ENCODE data around the gene ANKS1B. TPM values are rescaled to one million over a fixed set of nuclear protein-coding genes. Genes with fewer than 3 reads are reported as not detected.

Gene ANKS1B
- total RNA-seq, 1 donor from 2014 or later: 0.46 TPM

DNA sequence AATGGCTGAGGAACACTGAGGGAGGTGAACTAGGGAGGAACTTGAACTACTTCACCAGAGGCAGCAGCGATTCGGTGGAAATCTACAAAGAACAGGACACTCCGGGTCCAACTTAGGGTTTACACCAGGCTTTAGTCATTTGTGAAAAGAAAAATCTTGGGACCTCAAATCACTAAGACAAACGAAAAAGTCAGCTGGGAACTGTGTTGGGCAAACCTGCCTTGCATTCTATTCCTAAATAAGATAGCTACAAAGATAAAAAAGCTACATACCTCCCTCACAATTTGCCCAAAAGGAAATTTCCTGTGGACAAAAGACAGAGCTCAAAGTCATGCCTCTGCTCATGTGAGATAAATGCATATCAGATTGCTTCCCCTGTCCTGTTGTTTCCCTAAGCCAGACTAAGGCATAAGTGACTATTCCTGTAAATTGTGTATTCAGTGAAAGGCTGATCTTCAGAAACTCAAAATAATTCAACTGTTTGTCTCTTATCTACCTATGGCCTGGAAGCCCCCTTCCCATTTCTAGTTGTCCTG, 1233.1 kb downstream of the ANKS1B start:
- no peak overlapping the region for H3K4me3 ChIP-seq (ENCODE audit: low read depth, low read length)
- TF ChIP-seq, protein P1, sequence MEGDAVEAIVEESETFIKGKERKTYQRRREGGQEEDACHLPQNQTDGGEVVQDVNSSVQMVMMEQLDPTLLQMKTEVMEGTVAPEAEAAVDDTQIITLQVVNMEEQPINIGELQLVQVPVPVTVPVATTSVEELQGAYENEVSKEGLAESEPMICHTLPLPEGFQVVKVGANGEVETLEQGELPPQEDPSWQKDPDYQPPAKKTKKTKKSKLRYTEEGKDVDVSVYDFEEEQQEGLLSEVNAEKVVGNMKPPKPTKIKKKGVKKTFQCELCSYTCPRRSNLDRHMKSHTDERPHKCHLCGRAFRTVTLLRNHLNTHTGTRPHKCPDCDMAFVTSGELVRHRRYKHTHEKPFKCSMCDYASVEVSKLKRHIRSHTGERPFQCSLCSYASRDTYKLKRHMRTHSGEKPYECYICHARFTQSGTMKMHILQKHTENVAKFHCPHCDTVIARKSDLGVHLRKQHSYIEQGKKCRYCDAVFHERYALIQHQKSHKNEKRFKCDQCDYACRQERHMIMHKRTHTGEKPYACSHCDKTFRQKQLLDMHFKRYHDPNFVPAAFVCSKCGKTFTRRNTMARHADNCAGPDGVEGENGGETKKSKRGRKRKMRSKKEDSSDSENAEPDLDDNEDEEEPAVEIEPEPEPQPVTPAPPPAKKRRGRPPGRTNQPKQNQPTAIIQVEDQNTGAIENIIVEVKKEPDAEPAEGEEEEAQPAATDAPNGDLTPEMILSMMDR (conservative IDR thresholded peaks at IDR 0.05; ENCODE audit: low read depth, low read length): no peak
- no peak for DNase-seq (ENCODE audit: low read depth)

DNA sequence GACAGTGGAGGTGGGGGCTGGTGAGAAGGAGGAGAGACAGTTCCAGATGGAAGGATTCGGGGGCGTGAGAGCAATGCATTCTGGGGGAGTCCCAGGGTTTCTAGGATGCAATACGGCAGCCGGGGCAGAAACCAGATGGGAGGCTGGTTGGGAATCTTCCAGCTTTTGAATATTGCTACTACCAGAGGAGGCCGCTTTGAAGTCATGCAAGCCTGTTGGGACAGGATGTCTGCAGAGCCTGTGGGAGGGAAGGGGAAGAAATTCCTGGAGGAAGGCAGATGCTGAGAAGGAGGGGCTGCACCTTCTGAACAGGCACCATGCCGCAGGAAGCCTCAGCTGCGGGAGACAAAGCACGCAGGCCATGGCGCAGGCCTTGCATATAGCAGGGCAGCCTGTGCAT, 1234.2 kb downstream of the ANKS1B start:
- H3K4me3 ChIP-seq (ENCODE audit: low read depth, low read length): no peak overlapping the region
- DNase-seq (ENCODE audit: low read depth): no peak
- TF ChIP-seq, protein P1 (conservative IDR thresholded peaks at IDR 0.05; ENCODE audit: low read depth, low read length): no peak

DNA sequence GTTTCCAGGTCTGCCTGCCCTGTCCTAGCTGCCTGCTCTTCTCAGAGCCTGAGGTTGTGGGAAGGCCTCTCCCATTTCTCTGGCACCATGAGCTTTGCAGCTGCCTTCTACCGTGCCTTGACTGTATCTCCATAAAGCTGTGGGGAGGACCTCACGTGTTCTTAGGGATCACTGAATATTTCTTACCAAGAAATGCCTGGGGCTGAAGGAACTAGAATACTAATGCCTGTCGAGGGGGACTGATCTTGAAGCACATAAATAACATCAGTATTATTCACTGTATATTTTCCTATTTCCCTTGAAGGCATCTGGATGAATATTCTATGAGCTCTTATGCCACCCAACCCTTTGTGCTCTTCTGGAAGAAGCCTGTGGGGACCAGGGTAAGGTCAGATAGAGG, 1236.3 kb downstream of the ANKS1B start:
- H3K4me3 ChIP-seq (ENCODE audit: low read depth, low read length): no peak overlapping the region
- TF ChIP-seq, protein P1 (conservative IDR thresholded peaks at IDR 0.05; ENCODE audit: low read depth, low read length): no peak
- DNase-seq (ENCODE audit: low read depth): no peak

DNA sequence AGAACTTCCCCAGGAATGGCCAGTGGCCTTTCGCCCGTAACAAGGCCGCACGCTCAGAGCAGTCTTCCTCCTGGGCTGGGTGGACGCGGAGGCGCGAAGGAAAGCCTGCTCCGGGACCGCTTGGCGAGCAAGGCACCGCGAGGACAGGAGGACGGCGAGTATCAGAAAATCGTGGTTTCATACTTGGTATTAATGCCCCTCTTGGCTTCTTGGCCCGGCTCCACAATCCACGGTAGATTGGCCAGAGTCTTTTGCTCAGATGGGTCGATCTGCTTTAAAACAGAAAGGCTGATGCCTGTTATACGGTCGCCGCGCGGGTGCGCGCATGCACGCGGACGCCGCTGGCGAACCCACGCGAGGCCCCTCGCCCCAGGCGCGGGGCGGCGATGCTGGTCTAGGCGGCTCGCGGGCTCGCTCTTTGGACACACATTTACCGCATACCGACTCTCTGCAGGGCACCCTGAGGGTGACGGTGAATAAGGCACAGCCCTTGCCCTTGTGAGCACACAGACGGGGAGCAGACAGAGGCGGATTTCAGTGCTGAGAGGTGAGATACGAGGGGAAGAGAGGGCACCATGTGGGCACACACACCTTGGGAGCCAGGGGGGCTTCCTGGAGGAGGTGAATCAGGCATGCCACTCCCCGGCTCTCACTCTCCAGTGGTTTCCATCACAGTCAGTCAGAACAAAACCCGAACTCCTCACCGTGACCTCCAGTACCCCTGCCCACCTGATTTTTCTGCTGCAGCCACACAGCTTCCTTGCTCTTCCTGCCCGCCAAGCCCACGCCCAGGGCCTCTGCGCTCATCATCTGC, 1239.0 kb downstream of the ANKS1B start:
- H3K4me3 ChIP-seq (ENCODE audit: low read depth, low read length): peak overlapping the region; percentile 41
- TF ChIP-seq, protein P1 (conservative IDR thresholded peaks at IDR 0.05; ENCODE audit: low read depth, low read length): no peak
- no peak for DNase-seq (ENCODE audit: low read depth)

DNA sequence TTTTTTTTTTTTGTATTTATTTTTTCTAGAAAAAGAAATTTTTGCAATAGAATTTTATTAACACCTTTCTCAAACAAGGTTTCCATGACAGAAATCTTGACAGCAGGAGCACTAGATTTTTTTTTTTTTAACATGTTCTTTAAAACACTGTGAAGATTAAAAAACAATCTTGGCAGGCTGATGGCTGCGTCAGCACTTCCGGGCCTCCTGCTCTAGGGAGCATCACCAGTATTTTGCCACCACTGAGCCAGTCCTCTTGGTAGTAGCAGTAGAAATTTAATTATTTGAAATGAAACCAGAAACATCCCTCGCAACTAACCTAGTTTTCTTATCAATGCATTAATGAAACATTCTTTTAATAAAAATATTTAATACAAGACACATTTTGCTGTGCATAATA, 1240.1 kb downstream of the ANKS1B start:
- TF ChIP-seq, protein P1 (conservative IDR thresholded peaks at IDR 0.05; ENCODE audit: low read depth, low read length): no peak
- no peak for DNase-seq (ENCODE audit: low read depth)

DNA sequence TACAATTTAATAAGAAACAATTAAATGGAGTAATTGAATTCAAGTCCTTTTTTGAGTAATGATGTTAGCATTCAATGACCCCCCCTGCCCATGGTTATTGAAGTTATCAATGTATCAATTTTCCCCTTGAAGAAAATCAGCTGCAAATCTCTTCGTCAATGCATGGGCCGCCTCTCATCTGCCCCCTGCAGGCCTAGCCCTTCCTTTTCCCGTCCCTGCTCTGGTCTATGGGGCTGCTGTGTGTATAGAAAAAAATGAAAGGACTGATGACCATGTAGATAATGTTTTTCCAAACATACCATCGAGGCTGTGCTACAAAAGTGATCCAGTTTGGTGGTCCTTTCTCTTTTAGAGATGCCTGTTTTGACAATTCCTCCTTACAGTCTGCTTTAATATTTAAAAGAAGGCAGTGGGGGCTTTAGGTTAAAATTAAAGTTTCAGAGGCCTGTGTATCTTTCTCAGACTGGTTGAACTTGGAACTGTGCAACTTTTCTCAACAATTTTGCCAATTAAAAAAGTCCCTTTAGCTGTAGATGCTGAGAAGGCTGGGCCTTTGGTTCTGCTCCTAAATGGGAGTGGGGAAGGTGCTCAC, 1241.3 kb downstream of the ANKS1B start:
- H3K4me3 ChIP-seq (ENCODE audit: low read depth, low read length): no peak overlapping the region
- TF ChIP-seq, protein P1 (conservative IDR thresholded peaks at IDR 0.05; ENCODE audit: low read depth, low read length): peak; percentile 52

More for the DNA sequence above, 1240.1 kb downstream of the ANKS1B start:
- H3K4me3 ChIP-seq (ENCODE audit: low read depth, low read length): no peak overlapping the region

More for the DNA sequence above, 1241.3 kb downstream of the ANKS1B start:
- no peak for DNase-seq (ENCODE audit: low read depth)
